ENCODE data around the gene PTBP1.

The PTBP1 gene

DNA sequence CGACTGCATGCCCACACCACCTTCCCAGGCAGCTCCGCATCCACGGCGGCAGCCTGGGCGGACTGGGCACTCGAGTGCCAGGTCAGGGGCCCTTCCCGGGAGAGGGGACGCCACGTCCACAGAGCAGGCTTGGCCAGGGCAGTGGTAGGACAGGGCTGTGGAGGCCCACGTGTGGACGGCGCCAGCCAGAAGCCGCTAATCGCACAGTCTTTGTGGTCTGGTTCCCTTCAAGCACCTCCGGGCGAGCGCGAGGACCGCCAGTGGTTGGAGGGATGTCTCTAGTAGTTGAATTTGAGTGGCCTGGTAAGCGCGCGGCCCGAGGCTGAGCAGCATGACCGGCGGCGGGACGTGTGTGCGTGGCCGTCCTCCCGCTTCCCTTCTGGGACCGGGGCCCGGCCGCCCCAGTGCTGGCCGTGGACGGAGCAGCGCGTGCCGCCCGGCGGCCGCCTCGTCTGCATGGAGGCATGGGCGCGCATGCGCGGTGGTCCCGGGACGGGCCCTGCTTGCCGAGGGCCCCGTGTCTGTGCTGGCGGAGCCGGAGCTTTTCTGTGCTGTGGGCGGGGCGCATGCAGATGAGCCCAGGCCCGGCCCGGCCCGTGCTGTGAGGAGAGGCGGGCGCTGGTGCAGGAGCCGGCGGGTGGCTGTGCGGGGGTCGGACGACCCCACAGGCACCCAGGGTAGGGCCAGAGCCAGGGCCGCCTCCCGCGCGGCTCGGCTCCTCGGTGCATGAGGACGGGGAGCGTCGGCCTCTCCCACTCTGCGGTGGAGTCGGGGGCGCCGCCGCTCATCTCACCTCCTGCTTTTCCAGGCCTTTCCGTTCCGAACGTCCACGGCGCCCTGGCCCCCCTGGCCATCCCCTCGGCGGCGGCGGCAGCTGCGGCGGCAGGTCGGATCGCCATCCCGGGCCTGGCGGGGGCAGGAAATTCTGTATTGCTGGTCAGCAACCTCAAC is 8.6 kb downstream of the PTBP1 start:
- H3K36me3 ChIP-seq (ENCODE audit: insufficient read depth, low read length), result peaks cover 99% of the 10 kb centered on the region
- H4K20me1 ChIP-seq (ENCODE audit: insufficient read depth, low read length), result no peaks in the 10 kb centered on the region
- H3K27me3 ChIP-seq (ENCODE audit: insufficient read depth, low read length), result no peaks in the 10 kb centered on the region
- no peak overlapping the region for H2AFZ ChIP-seq (ENCODE audit: low read length)
- H3K4me3 ChIP-seq (ENCODE audit: low read depth, low read length, poor library complexity, severe bottlenecking), result no peak overlapping the region
- no peaks in the 10 kb centered on the region for H3F3A ChIP-seq (ENCODE audit: insufficient read depth, low read length)
- peaks cover 27% of the 10 kb centered on the region for H3K79me2 ChIP-seq (ENCODE audit: insufficient read depth, low read length)
- H3K27ac ChIP-seq (ENCODE audit: low read depth, low read length, poor library complexity, severe bottlenecking), result no peak overlapping the region
- H3K9me3 ChIP-seq (ENCODE audit: low read length), result no peaks in the 10 kb centered on the region
- H3K9me2 ChIP-seq (ENCODE audit: low read depth, low read length), result no peaks in the 10 kb centered on the region
- no peak overlapping the region for H3K9ac ChIP-seq (ENCODE audit: low read length)
- TF ChIP-seq EZH2 (IDR thresholded peaks at IDR 0.05; ENCODE audit: borderline replicate concordance, low read length), result no peak
- TF ChIP-seq, protein P1, sequence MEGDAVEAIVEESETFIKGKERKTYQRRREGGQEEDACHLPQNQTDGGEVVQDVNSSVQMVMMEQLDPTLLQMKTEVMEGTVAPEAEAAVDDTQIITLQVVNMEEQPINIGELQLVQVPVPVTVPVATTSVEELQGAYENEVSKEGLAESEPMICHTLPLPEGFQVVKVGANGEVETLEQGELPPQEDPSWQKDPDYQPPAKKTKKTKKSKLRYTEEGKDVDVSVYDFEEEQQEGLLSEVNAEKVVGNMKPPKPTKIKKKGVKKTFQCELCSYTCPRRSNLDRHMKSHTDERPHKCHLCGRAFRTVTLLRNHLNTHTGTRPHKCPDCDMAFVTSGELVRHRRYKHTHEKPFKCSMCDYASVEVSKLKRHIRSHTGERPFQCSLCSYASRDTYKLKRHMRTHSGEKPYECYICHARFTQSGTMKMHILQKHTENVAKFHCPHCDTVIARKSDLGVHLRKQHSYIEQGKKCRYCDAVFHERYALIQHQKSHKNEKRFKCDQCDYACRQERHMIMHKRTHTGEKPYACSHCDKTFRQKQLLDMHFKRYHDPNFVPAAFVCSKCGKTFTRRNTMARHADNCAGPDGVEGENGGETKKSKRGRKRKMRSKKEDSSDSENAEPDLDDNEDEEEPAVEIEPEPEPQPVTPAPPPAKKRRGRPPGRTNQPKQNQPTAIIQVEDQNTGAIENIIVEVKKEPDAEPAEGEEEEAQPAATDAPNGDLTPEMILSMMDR (IDR thresholded peaks at IDR 0.05; ENCODE audit: low read length), result no peak
- H3K4me2 ChIP-seq (ENCODE audit: low read length), result no peak overlapping the region
- peaks cover 5% of the 10 kb centered on the region for H3K4me1 ChIP-seq (ENCODE audit: insufficient read depth, low read length, severe bottlenecking)

GRCh38 chr19:806815-807421 is 9.7 kb downstream of the PTBP1 start:
- H4K20me1 ChIP-seq (ENCODE audit: insufficient read depth, low read length), result no peaks in the 10 kb centered on the region
- no peak overlapping the region for H3K4me3 ChIP-seq (ENCODE audit: low read depth, low read length, poor library complexity, severe bottlenecking)
- no peaks in the 10 kb centered on the region for H3K9me3 ChIP-seq (ENCODE audit: low read length)
- H2AFZ ChIP-seq (ENCODE audit: low read length), result no peak overlapping the region
- H3K27ac ChIP-seq (ENCODE audit: low read depth, low read length, poor library complexity, severe bottlenecking), result no peak overlapping the region
- H3K27me3 ChIP-seq (ENCODE audit: insufficient read depth, low read length), result no peaks in the 10 kb centered on the region
- H3K79me2 ChIP-seq (ENCODE audit: insufficient read depth, low read length), result peaks cover 17% of the 10 kb centered on the region
- TF ChIP-seq EZH2 (IDR thresholded peaks at IDR 0.05; ENCODE audit: borderline replicate concordance, low read length), result no peak
- TF ChIP-seq, protein P1 (IDR thresholded peaks at IDR 0.05; ENCODE audit: low read length), result no peak
- no peaks in the 10 kb centered on the region for H3K9me2 ChIP-seq (ENCODE audit: low read depth, low read length)
- no peak overlapping the region for H3K4me2 ChIP-seq (ENCODE audit: low read length)
- peaks cover 99% of the 10 kb centered on the region for H3K36me3 ChIP-seq (ENCODE audit: insufficient read depth, low read length)
- H3K4me1 ChIP-seq (ENCODE audit: insufficient read depth, low read length, severe bottlenecking), result no peaks in the 10 kb centered on the region
- no peak overlapping the region for H3K9ac ChIP-seq (ENCODE audit: low read length)
- peaks cover 3% of the 10 kb centered on the region; the same call in 1 of the 2 replicates for H3F3A ChIP-seq (ENCODE audit: insufficient read depth, low read length)

- Histone ChIP-seq H3K27me3 (ENCODE audit: insufficient read depth, low read length) (no peaks in the 10 kb centered on the region), H3K9ac (ENCODE audit: low read length) (no peak overlapping the region), H3K36me3 (ENCODE audit: insufficient read depth, low read length) (peaks cover 95% of the 10 kb centered on the region), H2AFZ (ENCODE audit: low read length) (no peak overlapping the region), H3K4me3 (ENCODE audit: low read depth, low read length, poor library complexity, severe bottlenecking) (no peak overlapping the region), H3K27ac (ENCODE audit: low read depth, low read length, poor library complexity, severe bottlenecking) (no peak overlapping the region), H3K9me3 (ENCODE audit: low read length) (no peaks in the 10 kb centered on the region), H3K4me1 (ENCODE audit: insufficient read depth, low read length, severe bottlenecking) (no peaks in the 10 kb centered on the region), H3K79me2 (ENCODE audit: insufficient read depth, low read length) (peaks cover 8% of the 10 kb centered on the region), H3F3A (ENCODE audit: insufficient read depth, low read length) (peaks cover 3% of the 10 kb centered on the region; the same call in 1 of the 2 replicates), H4K20me1 (ENCODE audit: insufficient read depth, low read length) (no peaks in the 10 kb centered on the region), H3K9me2 (ENCODE audit: low read depth, low read length) (no peaks in the 10 kb centered on the region), H3K4me2 (ENCODE audit: low read length) (no peak overlapping the region)
- TF ChIP-seq, protein P1 (IDR thresholded peaks at IDR 0.05; ENCODE audit: low read length), result no peak
- TF ChIP-seq EZH2 (IDR thresholded peaks at IDR 0.05; ENCODE audit: borderline replicate concordance, low read length), result no peak
Observed at GRCh38 chr19:807627-808422, 10.6 kb downstream of the PTBP1 start.
